Activated CD4-positive, alpha-beta T cell treated with anti-CD3 and anti-CD28 coated beads, Interleukin-2, amount 50 U/mL, for 1 hour (primary cell): ENCODE data around the gene PRKCH.
A peak's percentile ranks its signal among the peaks of the same experiment; 100 is the strongest.

ENCODE experiments used
- DNase-seq: peaks from one replicate; pipeline ENCODE4 v3.0.0-alpha.2; 2020

The PRKCH gene

DNA sequence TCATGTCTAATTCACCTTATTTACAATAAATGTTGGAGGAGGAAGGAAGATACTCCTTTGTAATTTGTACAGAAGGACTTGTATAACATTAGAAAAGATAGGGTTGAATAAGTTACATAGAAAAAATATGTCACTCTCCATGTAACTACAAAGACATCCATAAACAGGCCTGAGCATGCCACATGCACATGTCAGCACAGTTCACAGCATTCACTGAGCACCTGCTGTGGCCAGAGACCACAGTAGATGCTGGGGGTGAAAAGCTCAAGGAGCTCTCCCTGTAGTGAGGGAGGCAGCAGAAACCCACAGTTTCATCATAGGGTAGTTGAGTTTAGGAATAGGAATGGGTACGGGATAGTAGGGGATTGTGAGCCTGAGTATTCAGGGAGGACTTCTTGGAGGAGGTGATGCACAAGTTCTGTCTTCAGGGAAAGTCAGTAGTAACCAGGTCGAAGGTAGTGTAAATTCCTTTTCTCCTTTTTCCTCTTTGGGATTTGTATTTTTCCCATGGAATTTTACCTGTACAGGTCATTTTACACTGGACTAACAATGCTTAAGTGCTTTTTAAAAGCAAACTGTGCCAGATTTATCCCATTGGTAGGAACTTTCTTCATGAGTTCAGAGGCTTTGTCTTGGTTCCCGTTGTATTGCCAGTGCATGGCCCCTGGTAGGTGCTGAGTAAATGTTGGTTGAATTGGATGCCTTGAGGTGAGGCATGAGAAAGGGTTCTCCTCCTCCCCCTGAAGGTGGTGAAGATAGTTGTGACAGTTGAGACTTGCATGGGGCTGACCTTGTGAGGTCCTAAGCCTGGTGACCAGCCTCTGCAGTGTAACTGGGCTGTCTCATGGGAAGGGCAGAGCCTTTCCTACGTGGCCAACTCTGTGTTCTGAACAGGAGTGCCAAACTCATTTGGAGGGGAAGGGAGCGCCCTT lies 20.2 kb downstream of the PRKCH start:
- DNase-seq = no peak

DNA sequence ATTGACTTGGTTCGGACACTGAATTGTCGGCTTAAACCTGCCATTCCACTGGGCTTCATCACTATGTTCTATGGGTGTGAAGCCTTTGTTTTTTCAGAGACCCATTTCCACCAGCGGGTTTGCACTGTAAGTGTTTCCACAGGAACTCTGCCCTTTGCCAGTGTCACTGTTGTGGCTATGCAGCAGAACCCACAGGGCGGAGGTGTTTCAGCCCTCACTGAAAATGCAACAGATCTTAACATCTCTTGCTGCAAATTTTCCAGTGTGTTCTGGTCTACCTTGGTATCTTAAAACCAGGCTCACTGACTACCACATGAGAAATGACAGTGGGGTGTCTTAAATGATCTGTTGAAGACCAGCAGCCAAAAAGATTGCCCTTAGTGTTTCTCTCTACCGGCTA lies 21.1 kb downstream of the PRKCH start:
- DNase-seq = peak; percentile 78

DNA sequence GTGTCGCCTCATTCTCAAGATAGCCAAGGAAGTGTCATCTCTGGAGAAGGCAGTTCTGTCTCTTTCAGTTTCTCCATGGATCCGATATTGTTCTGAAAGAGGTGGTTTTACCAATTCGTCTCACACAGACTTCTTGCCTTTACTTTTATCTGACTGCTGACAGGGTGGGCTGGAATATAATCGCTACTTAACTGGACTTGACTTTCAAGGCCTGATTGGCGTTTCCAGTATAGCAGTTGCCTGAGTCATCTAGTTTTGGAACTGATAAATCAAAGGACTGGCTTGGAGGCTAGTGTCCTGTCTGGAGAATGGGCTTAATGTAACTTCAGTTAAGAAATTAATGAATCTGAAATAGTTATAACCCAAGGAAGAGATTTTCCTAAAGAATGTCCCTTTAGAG lies 21.6 kb downstream of the PRKCH start:
- DNase-seq = no peak

DNA sequence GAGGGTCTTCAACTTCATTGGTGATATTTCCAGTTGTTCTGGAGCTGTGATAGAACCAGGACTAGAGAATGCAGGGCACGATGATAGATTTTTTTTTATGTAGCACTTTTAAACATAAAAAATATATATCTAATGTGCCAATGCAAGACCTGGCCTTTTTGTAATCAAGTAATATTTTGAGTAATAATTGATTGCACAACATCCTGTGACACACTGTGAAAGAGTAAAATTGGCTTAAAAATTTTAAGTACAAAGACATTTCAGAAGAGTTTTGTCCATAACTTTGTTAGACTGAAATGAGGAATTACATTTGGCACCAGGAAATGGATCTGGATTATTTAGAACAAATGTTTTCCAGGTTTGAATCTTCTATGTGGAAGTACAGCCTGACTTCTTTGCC lies 22.1 kb downstream of the PRKCH start:
- DNase-seq = no peak

DNA sequence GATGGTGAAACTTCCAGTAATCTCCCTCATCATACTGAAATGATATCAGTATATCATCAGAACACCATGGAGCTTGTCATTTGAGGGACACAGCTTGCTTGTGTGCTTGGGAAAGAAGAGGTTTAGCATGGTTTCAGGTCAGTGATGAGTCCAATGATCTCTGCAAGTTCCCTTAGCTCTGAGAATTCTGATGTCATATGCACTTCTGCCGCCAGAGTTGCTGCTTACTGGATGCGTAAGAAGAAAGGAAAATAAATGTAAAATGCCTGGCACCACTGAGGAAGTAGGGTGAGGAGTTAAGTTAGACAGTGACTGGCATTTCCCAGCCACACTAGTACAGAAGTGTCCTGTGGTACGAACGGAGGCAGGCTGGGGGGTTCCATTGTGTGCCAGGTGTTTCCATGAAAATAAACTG lies 22.6 kb downstream of the PRKCH start:
- DNase-seq = peak; percentile 49

DNA sequence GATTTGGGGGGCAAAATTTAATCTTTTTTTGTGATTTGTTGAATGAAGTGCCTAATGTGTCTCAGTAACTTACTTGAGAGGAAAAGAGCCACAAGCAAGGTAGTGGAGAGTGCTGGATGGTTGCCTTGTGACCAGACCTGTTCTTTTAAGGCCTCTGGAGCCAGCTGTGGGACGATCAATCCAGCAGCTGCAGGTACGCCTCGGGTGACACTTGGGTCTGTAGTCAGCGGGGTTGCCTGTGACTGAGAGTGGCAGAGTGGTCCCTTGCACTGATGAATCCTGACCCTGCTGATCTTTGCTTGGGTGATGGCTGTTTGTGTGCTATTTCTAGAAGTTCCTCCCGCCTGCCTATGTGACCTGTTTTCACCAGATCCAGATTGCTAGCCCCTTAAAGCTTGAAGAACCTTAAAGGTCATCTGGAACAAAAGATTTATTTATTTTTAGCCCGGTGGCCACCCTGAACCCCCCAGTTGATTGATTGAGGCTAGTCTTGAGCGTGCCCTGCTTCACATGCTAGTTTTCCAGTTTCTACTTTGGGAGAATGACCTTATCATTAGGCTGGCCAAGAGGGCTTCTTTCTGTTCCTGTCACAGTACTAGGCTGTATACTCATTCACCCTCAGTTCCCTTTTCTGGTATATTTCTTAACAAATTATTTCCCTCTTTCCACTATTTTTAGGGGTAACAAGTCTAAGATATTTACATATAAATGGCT lies 23.2 kb downstream of the PRKCH start:
- no peak for DNase-seq

DNA sequence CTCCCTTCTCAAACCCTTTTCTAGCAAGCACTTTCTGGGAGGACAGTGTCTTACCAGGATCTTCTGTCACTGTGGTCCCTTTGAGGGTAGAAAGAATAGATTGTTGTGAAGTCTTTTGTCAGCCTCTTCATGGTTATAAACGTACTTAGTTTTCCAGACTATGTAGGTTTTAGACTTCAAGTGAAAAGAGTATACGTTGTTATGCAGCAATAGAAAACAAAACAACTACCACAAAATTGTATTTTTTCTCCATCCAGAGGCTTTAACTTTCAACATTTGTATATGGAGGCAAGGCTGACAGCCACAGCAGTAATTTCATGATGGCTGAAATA lies 23.7 kb downstream of the PRKCH start:
- DNase-seq = no peak

DNA sequence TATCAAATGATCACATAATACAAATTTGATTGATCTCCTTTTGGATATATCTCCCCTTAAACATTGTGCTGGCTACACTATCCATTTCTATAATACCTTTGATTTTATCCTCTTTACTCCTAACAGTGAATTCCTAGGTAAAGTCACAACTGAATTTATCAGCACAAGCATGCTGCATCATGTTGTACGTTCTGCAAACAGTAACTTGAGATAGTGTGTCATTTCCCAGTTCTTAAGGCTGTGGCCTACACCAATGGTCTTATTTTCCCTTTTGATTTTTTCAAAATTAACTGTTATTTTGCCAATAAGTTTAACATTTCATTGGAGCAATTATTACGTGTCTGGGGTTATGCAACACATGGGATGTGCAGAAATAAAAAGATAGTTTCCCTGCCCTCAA lies 24.8 kb downstream of the PRKCH start:
- no peak for DNase-seq

DNA sequence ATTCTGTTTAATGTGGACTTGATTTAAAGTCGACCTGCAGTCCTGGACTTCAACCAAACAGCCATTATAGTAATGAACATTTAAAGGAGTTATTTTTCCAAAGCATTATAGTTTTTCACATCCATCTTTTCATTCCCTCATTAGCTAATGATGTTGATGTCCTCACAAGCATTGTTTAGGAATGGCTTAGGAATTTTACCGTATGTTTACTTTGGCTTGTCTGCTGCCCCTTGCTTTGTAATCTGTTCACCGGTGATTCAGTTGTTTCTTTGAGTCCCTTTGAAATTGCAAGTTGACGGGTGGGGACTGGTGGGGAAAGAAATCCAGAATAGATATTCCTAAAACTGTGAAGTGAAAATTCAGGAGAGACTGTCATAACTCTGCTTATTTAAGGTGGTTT lies 25.4 kb downstream of the PRKCH start:
- no peak for DNase-seq

DNA sequence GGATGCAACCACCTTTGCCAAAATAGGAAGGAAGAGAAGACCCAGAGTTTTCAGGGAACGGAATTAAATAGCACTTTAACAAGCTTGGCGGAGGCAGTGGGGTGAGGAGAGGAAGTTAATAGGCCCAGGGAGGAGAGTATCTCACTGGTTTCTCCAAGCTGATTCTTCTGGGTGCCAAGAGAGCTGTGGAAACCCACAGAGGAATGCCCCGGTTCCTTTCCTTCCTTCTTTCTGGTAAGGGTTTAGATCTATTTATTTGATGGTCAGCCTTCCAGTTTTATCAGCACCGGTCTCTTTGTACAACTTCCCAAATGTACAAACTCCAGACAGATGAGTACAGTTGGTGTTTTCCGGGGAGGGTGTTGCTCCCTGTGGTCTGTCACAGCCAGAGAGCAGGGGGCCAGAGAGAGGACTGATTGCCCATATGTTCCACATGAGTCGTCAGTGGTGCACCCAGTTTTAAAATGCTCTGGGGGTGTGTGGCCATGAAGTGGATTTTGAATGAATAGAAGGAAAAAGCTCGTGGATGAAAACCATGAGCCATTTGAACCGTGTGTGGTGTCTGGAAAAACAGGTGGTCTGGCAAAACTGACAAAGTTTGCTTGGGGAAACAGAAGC lies 26.6 kb downstream of the PRKCH start:
- DNase-seq = peak; percentile 44

DNA sequence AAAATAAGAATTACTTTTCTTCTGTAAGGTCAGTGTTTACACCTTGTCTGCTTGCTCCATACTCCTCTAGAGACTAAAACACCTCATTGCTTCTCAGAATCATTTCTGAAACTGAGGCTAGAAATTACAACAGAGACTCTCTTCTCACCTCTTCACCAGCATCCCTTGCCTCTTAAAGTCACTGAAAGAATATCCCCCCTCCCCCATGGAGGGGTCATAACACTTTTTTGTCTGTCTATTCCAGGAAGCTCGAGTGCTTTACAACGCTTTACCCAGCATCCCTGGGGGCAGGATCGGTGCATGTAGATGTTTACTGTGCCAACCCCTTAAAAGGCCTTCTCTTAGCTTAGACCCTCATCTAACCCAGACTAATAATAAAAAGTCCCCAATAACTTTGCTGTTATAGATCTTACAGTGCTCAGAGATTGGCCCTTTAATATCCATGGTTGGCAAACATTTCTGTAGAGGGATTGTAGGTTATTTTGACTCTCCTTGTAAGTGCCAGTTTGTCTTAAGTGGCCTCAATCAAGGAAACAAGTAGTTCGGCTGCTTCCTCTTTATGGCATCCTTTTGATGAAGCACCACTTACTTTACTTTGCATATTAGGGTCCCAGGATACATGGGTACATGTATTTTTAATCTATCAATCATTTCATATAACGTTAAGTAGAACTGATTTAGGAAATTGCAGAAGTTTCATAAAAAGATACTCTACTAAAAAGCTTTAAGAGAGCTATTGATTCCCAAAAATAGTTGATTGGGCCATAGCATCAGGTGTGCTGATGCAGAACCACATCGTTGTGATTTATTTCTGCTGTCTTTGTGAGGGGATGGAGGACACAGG lies 29.3 kb downstream of the PRKCH start:
- DNase-seq = no peak

DNA sequence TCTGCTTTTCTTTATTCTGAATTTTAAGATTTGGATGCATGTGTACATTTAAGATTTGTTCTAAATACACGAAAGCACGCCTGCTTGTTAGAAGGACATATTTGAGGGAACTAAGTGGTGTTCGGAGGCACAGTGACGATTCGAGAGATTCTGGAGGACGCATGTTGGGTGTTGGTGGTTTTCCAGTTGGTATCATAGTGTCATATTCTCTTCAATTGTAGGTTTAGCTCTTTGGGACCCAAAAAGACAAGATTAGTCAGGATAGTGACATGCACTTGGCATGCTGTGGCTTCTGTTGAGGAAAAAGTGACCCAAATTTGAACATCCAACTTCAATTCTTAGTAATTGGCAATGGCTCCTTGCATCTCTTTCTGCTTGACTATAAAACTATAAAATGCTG lies 30.1 kb downstream of the PRKCH start:
- DNase-seq = no peak

DNA sequence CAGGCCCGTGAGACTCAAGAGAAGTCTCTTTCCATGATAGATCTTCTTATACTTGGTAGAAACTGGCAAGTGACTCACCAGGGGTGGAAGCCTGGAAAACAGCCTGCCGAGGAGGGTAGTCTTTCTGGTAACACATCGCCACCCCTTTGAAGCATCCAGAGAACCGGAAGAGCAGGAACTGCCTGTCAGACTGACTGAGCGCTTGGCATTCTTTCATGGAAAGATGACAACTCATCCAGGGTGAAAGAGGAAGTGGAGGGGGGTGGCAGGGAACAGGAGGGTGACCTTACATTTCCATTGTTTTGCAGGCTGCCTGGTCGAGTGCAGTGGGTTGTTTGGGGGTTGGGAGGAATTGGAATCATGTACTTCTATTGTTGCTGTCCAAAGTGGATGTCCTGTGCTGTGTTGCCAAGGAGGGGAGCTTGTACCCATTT lies 34.5 kb downstream of the PRKCH start:
- peak; percentile 64 for DNase-seq

DNA sequence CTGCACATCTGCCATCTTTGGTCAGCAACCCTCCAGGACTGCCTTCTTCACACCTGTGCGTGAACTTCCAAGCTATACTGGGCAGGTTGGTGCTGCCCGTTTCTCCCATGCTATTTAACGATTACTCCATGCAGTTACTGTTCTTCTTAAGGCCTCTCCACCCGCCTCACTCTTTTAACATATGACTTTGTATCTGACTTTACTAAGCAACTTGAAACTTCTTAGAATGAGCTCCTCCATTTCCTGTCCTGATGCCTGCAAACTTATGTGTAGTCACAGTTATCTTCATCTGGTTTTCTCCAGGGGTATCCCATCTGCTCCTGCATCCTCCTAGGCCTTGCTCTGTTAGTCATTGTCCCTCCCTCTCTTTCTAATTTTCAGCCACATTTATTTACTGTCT lies 35.7 kb downstream of the PRKCH start:
- DNase-seq = no peak

DNA sequence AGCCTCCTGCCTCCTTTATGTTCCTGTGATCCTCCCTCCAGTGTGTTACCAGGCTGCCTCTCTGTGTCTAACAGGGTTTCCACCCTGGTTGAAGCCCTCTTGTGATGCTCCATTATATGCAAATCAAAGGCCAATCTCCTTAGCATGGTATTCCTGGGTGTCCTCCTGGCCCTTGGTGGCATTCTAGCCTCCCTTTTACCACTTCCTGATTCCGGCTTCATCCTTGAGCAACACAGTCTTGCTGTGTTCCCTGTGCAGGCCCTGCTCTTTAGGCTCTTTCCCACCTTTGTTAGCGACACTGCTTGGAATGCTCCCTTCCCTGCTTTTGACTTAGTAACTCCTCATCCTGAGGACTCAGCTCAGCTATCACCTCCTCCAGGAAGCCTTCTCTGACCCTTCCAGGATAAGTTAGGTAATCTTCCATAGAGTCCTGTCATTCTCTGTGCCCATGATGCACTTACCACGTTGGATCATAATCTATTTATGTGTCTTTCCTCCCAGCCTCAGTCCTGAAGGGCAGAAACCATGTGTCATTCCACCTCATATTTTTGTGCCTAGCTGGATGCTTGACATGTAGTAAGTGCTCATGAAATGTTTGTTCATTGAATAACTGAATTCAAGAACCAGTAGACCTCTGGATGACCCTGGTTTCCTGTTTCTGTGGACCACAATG lies 37.3 kb downstream of the PRKCH start:
- no peak for DNase-seq

DNA sequence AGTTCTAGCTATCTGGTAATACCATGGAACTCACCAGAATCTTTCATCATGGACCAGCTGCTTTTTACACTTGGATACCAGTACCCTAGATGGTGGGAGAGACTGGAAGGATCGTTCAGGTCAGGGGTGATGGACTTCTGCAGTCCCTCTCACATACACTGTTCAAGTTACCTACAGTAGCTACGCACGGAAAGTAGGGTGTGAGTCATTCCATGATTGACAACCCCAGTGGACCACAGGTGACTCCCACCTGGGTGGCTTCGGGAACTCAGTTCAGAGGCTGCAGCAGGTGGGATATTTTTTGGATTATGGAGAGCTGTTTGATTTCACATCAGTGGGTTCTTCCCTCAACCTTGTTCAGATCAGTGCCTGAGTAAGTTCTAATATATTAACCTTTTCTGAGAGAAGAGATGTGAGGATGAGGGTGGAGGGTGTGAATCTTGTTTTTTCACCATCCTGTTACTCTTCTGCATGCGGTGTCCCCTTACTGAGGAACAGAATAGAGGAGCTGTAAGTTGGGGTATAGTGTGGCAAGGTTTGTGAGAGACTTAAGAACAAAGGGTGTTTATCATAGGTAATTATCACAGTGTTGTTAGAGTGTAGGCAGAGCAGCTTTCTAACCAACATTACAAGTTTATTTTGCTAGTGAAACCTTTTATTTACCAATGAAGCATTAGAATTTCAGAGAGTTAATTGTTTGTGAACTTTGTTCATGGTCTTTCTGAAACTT lies 39.6 kb downstream of the PRKCH start:
- DNase-seq = no peak

DNA sequence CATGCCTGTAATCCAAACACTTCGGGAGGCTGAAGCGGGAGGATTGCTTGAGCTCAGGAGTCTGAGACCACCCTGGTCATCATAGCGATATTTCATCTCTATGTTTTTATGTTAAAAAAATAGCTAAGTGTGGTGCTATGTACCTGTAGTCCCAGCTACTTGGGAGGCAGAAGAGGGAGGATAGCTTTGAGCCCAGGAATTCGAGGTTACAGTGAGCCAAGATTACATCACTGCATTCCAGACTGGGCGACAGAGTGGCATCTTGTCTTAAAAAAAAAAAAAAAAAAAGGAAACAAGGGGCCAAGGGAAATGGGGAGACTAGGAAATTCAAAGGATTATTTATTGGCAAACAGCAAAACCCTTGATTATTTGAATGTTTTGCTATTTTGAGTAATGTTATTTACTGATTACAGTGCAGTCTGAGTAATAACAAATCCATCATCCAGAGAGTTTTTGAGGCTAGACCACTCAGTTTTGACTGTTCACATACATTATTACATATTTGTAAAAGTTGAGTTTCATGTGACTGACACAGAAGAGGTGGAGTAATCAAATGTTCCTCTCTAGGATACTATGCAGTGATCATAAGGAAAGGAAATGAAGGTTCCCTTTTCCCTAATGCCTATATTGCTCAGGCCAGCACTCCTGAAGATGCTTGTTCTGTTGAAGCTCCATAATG lies 40.8 kb downstream of the PRKCH start:
- no peak for DNase-seq

DNA sequence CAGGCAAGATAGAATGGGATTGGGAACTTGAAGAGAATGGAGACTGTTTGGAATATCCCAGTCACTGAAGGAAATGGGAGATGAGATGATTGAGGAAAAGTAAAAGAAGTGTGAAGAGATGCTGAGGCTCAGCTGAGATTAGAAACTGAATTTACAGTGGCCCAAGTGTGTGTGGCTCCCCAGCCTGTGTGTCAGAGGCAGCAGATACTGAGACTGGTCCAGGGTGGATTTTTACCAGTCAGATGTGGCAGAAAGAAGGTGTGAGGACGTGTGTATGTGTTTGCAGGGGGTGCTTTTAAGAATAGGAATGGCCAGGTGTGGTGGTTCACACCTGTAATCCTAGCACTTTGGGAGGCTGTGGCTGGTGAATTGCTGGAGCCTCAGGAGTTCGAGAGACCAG lies 42.9 kb downstream of the PRKCH start:
- no peak for DNase-seq

DNA sequence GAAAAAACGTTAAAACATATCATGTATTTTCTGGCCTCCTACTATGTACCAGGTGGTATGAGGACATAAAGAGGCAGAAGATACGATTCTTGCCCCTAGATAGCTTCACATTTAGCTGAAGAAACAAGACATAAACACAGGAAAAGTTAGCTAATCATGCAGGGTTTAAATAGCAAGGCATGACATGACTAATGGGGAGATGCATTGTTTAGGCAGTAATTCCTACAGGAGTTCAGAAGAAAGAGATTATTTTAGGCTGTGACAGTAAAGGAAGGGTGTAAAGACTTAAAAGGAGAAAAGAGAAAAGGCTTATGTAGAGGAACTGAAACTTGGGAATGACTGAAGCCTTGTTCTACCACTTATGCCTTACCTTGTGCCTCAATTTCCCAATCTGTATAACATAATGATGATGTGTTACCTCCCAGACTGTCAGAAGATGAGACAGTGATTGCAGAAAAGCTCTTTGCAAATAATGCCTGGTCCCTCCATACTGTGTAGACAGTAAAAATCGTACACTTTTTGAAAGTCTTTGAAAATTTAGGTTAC lies 44.4 kb downstream of the PRKCH start:
- no peak for DNase-seq

DNA sequence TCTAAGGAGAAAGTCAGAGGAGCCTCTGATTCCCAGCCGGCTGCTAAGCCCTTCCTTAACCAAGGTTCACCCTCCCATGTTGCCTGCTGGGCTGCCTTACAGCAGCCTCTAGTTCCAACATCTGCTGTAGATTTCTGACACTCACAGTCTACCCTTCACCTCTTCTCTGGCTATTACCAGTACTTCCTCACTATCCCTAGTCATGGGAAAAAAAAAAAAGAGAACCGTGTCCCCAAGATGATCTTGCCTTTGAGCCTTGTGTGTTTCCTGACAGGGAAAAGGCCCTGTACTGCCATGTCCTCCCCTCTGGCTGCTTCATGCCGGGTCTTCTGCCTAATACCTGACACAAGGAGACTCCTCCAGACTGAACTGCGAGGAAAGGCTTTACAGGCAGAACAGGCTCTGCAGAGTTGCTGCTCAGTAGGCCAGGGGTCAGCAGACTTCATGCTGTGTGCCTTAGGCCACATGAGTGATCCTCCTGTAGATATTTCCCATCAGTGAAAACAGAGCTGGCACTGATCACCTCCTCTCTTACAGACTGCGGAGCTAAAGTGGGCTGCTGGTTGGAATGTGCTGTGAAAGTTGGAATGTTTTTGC lies 46.8 kb downstream of the PRKCH start:
- no peak for DNase-seq
